Mesenchymal stem cell (in vitro differentiated cells and primary cell): ENCODE measurements around the gene ATAD2B.

Experiments
- DNase-seq: peaks from one replicate; pipeline ENCODE4 v3.0.0-alpha.2; 2013
- H2AFZ ChIP-seq: one replicate; pipeline ENCODE4 v1.6.1; 2013; ENCODE audit warnings: low read depth, mild to moderate bottlenecking, control low read depth, inconsistent platforms, low read length, moderate library complexity
- H2AK5ac ChIP-seq: 2 replicates; pipeline ENCODE4 v1.6.1; 2013; ENCODE audit warnings: low read length, moderate library complexity, mild to moderate bottlenecking, inconsistent platforms; ENCODE audit not compliant: severe bottlenecking
- H2BK120ac ChIP-seq: one replicate; pipeline ENCODE4 v1.6.1; 2013; ENCODE audit warnings: low read depth, mild to moderate bottlenecking, inconsistent platforms, low read length, moderate library complexity
- H2BK12ac ChIP-seq, 2 experiments: one replicate each; pipeline ENCODE4 v1.6.1; 2013; ENCODE audit warnings: inconsistent platforms in 2 of 2, low read length in 2 of 2, mild to moderate bottlenecking in 2 of 2, moderate library complexity in 2 of 2, control low read depth in 1 of 2
- H2BK15ac ChIP-seq: one replicate; pipeline ENCODE4 v1.6.1; 2013; ENCODE audit warnings: mild to moderate bottlenecking, low read depth, inconsistent platforms; ENCODE audit not compliant: poor library complexity, severe bottlenecking
- H2BK5ac ChIP-seq: 2 replicates; pipeline ENCODE4 v1.6.1; 2013; ENCODE audit warnings: low read depth, mild to moderate bottlenecking, low read length, control low read depth, inconsistent platforms; ENCODE audit not compliant: poor library complexity, severe bottlenecking
- H3K14ac ChIP-seq, 2 experiments: one replicate each; pipeline ENCODE4 v1.6.1; 2013; ENCODE audit warnings: inconsistent platforms in 2 of 2, low read length in 2 of 2, control low read depth in 1 of 2, mild to moderate bottlenecking in 1 of 2, moderate library complexity in 1 of 2
- H3K18ac ChIP-seq, 2 experiments: one replicate each; pipeline ENCODE4 v1.6.1; 2013; ENCODE audit warnings: inconsistent platforms in 2 of 2, low read length in 2 of 2, control low read depth in 1 of 2, low read depth in 1 of 2, mild to moderate bottlenecking in 1 of 2
- H3K23ac ChIP-seq, 2 experiments: one replicate each; pipeline ENCODE4 v1.6.1; 2013; ENCODE audit warnings: inconsistent platforms in 2 of 2, low read length in 2 of 2, mild to moderate bottlenecking in 2 of 2, moderate library complexity in 2 of 2, control low read depth in 1 of 2
- H3K27ac ChIP-seq: 2 replicates; pipeline ENCODE4 v1.5.1; 2013; ENCODE audit warnings: mild to moderate bottlenecking, moderate library complexity, low read length, control low read depth, inconsistent platforms; ENCODE audit not compliant: poor library complexity, severe bottlenecking
- H3K27me3 ChIP-seq, 2 experiments: 2 replicates each; pipeline versions ENCODE4 v1.6.1 to v1.7.0; 2013; ENCODE audit warnings: low read length in 2 of 2, mild to moderate bottlenecking in 2 of 2, moderate library complexity in 2 of 2, control low read depth in 1 of 2, inconsistent platforms in 1 of 2; ENCODE audit not compliant: control insufficient read depth in 1 of 2, insufficient read depth in 1 of 2
- H3K36me3 ChIP-seq, 2 experiments: 2 replicates each; pipeline versions ENCODE4 v1.6.1 to v1.7.0; 2013; ENCODE audit warnings: low read length in 2 of 2, control low read depth in 1 of 2, inconsistent platforms in 1 of 2, low read depth in 1 of 2, mild to moderate bottlenecking in 1 of 2; ENCODE audit not compliant: insufficient read depth in 2 of 2, control insufficient read depth in 1 of 2
- H3K4ac ChIP-seq, 2 experiments: one replicate each; pipeline ENCODE4 v1.6.1; 2013; ENCODE audit warnings: inconsistent platforms in 2 of 2, low read length in 2 of 2, mild to moderate bottlenecking in 2 of 2, moderate library complexity in 2 of 2, control low read depth in 1 of 2, low read depth in 1 of 2
- H3K4me1 ChIP-seq: 2 replicates; pipeline ENCODE4 v1.6.1; 2013; ENCODE audit warnings: low read depth, low read length, control low read depth; ENCODE audit not compliant: control insufficient read depth, insufficient read depth
- H3K4me2 ChIP-seq: 2 replicates; pipeline ENCODE4 v1.6.1; 2013; ENCODE audit warnings: low read length, mild to moderate bottlenecking, inconsistent platforms; ENCODE audit not compliant: poor library complexity, severe bottlenecking
- H3K4me3 ChIP-seq, 2 experiments: 2 replicates each; pipeline versions ENCODE4 v1.5.1 to v1.7.0; 2013; ENCODE audit warnings: low read length in 2 of 2, mild to moderate bottlenecking in 2 of 2, control low read depth in 1 of 2, low read depth in 1 of 2; ENCODE audit not compliant: insufficient read depth in 1 of 2
- H3K79me1 ChIP-seq: replicated peaks from 2 replicates; pipeline ENCODE4 v1.6.1; 2013; ENCODE audit warnings: mild to moderate bottlenecking, control low read depth, low read length, inconsistent platforms; ENCODE audit not compliant: poor library complexity, severe bottlenecking
- H3K9ac ChIP-seq: 2 replicates; pipeline ENCODE4 v1.7.0; 2013; ENCODE audit warnings: mild to moderate bottlenecking, low read length, moderate library complexity
- H3K9me3 ChIP-seq: 2 replicates; pipeline ENCODE4 v1.7.0; 2013; ENCODE audit warnings: mild to moderate bottlenecking, low read length; ENCODE audit not compliant: control insufficient read depth
- H4K8ac ChIP-seq: one replicate; pipeline ENCODE4 v1.6.1; 2013; ENCODE audit warnings: inconsistent platforms, mild to moderate bottlenecking, low read length, moderate library complexity
- H4K91ac ChIP-seq: one replicate; pipeline ENCODE4 v1.6.1; 2013; ENCODE audit warnings: mild to moderate bottlenecking, low read length, inconsistent platforms
- WGBS: methylation state at CpG from one replicate; pipeline ENCODE4 v1.1.7; 2013; ENCODE audit warnings: mixed read lengths; 5-methylcytosine and 5-hydroxymethylcytosine counted together

The ATAD2B gene

DNA sequence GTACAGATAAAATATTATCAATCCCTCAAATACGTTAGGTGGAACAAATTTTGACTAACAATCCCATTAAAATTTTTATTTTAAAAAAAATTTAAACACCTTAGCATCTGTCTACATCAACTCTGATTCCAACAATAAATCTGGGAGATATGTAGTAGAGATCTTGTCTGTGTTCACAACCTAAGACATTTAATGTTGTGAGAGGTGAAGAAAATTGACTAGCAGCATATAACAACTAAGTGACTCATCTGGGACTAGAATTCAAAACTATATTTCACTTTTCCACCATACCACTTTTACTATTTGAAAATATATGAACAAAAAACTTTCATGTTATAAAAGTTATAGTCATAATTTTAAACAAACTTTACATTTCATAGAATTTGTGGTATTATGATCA, 97.9 kb downstream of the ATAD2B start:
- Histone ChIP-seq H3K9ac (no peak overlapping the region), H3K9me3 (no peaks in the 10 kb centered on the region), H2BK5ac (no peak overlapping the region), H3K79me1 (peaks cover 2% of the 10 kb centered on the region), H2AK5ac (no peak overlapping the region), H3K36me3 (no peaks in the 10 kb centered on the region), H3K4ac (no peak overlapping the region), H3K18ac (no peak overlapping the region), H2BK15ac (no peak overlapping the region), H3K23ac (no peak overlapping the region), H4K91ac (no peak overlapping the region), H2BK12ac (no peak overlapping the region), H3K4me3 (no peak overlapping the region), H3K27me3 (no peaks in the 10 kb centered on the region), H3K4me2 (no peak overlapping the region), H3K14ac (no peak overlapping the region), H2AFZ (no peak overlapping the region), H4K8ac (no peak overlapping the region), H2BK120ac (no peak overlapping the region), H3K4me1 (peaks cover 1% of the 10 kb centered on the region), H3K27ac (no peak overlapping the region)
- no peak for DNase-seq
- WGBS: 80% methylated on average over 1 of the region's 1 CpG

DNA sequence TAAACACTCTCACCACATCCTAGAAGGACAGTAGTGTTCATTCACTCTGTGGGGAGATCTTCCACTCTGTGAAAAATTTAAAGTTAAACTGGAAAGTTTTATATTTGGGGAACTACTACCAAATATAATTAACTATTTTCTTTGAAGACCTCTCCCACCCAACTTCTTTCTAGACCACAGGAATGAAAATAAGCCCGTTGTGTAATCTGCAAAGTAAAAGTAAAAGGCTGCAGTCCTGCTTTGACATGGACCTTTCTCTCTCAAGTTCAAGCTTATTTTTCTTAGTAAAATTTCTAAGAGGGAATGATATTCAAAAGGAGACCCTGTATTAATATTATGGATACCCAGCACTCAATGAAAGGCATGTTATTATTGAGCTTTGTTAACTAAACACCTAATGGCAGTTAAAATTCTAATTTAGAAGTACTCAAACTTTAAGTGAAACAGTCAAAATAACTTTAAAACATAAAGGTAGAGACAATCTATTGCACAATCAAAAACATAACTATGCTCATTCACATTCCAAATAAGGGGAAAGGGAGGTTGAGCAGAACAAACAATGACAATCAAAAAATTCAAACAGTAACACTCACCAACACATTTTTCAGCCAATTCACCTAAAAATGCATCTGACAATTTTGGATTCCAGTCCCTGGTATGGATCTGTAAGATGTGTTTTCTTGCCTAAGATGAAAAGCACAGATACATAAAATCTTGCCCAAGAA, 98.5 kb downstream of the ATAD2B start:
- Histone ChIP-seq H2BK5ac (no peak overlapping the region), H2BK120ac (no peak overlapping the region), H3K4me3 (no peak overlapping the region), H2AK5ac (no peak overlapping the region), H3K9ac (no peak overlapping the region), H3K27ac (no peak overlapping the region), H4K91ac (no peak overlapping the region), H3K4me2 (no peak overlapping the region), H3K18ac (no peak overlapping the region), H2BK15ac (no peak overlapping the region), H2BK12ac (no peak overlapping the region), H4K8ac (no peak overlapping the region), H3K36me3 (peaks cover 0 to under 1% of the 10 kb centered on the region in 2 experiments), H3K14ac (no peak overlapping the region), H3K27me3 (no peaks in the 10 kb centered on the region), H3K79me1 (peaks cover 5% of the 10 kb centered on the region), H3K9me3 (no peaks in the 10 kb centered on the region), H3K4me1 (peaks cover 1% of the 10 kb centered on the region), H3K4ac (no peak overlapping the region), H2AFZ (no peak overlapping the region), H3K23ac (no peak overlapping the region)
- DNase-seq: peak; percentile 29
- no CpG with 5 or more reads among the region's 1 CpG for WGBS

DNA sequence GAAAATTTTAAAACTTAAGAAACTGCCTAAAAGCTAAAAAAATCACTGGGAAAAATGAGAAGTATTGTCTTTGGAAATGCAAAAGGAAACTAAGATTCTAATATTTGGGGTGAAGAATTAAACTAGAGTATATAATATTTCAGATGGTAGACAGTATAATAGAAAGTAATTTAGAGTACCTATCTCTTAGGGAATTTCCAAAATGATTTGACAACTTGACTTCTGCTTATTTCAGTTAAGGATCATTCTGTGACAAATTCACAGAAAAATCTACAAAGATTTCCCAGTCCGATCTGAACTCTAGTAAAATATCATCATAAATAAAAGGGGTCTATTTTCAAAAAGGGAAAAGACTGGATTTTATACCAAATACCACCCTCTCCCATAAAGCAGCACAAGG, 99.6 kb downstream of the ATAD2B start:
- H2AK5ac ChIP-seq: no peak overlapping the region
- no peak overlapping the region for H3K4ac ChIP-seq
- no peak overlapping the region for H2BK120ac ChIP-seq
- peaks cover 7% of the 10 kb centered on the region for H3K79me1 ChIP-seq
- H3K23ac ChIP-seq: no peak overlapping the region
- H3K4me2 ChIP-seq: no peak overlapping the region
- H3K27ac ChIP-seq: no peak overlapping the region
- H2BK15ac ChIP-seq: no peak overlapping the region
- H2AFZ ChIP-seq: no peak overlapping the region
- H3K18ac ChIP-seq: no peak overlapping the region
- WGBS: 100% methylated on average over 1 of the region's 1 CpG
- no peak overlapping the region for H2BK5ac ChIP-seq
- no peak for DNase-seq
- no peaks in the 10 kb centered on the region for H3K9me3 ChIP-seq
- no peak overlapping the region for H3K4me3 ChIP-seq
- H3K14ac ChIP-seq: no peak overlapping the region
- H3K4me1 ChIP-seq: peaks cover 1% of the 10 kb centered on the region
- H4K91ac ChIP-seq: no peak overlapping the region
- H3K27me3 ChIP-seq: no peaks in the 10 kb centered on the region
- no peak overlapping the region for H4K8ac ChIP-seq
- H2BK12ac ChIP-seq: no peak overlapping the region
- H3K36me3 ChIP-seq: peaks cover 3 to 7% of the 10 kb centered on the region in 2 experiments
- no peak overlapping the region for H3K9ac ChIP-seq

DNA sequence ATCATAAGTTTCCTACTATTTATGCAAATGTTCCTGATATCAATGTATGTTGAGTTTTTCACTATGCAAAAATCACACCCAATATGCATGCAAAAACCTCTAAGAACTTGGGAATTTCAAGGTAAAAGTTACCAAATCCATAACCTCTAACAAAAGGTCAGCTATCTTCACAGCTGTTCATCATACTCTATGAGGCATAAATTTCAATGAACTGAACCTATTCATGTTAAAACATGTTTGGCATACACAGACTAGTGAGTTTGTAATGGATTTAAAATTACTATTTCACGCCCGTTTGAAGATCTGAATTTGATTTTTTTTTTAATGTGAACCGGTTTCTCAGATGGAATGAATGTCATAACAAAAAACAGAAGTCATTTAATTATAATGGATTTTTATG, 100.2 kb downstream of the ATAD2B start:
- Histone ChIP-seq H3K18ac (no peak overlapping the region), H3K4me3 (no peak overlapping the region), H2BK120ac (no peak overlapping the region), H3K9ac (peak overlapping the region; percentile 34), H3K79me1 (peaks cover 7% of the 10 kb centered on the region), H2AK5ac (no peak overlapping the region), H3K23ac (no peak overlapping the region), H2BK5ac (no peak overlapping the region), H3K27me3 (no peaks in the 10 kb centered on the region), H3K4me1 (peaks cover 1% of the 10 kb centered on the region), H4K91ac (no peak overlapping the region), H2BK15ac (no peak overlapping the region), H2BK12ac (no peak overlapping the region), H3K9me3 (no peaks in the 10 kb centered on the region), H3K36me3 (peaks cover 3 to 10% of the 10 kb centered on the region in 2 experiments), H3K27ac (no peak overlapping the region), H3K4me2 (no peak overlapping the region), H3K4ac (no peak overlapping the region), H3K14ac (no peak overlapping the region), H2AFZ (no peak overlapping the region), H4K8ac (no peak overlapping the region)
- DNase-seq: no peak
- WGBS: 100% methylated on average over 2 of the region's 3 CpGs
